GM20000 (cell line): ENCODE data around the gene CDCP1.

Experiments used
- DNase-seq: peaks from one replicate; pipeline ENCODE4 v3.0.0; 2012; ENCODE audit warnings: low spot score
- TF ChIP-seq, protein P1 (sequence below): IDR thresholded peaks from 2 replicates; pipeline ENCODE4 v1.5.1; 2012; ENCODE audit warnings: mild to moderate bottlenecking, control low read depth; ENCODE audit errors: extremely low read depth, missing control alignments

The CDCP1 gene

DNA sequence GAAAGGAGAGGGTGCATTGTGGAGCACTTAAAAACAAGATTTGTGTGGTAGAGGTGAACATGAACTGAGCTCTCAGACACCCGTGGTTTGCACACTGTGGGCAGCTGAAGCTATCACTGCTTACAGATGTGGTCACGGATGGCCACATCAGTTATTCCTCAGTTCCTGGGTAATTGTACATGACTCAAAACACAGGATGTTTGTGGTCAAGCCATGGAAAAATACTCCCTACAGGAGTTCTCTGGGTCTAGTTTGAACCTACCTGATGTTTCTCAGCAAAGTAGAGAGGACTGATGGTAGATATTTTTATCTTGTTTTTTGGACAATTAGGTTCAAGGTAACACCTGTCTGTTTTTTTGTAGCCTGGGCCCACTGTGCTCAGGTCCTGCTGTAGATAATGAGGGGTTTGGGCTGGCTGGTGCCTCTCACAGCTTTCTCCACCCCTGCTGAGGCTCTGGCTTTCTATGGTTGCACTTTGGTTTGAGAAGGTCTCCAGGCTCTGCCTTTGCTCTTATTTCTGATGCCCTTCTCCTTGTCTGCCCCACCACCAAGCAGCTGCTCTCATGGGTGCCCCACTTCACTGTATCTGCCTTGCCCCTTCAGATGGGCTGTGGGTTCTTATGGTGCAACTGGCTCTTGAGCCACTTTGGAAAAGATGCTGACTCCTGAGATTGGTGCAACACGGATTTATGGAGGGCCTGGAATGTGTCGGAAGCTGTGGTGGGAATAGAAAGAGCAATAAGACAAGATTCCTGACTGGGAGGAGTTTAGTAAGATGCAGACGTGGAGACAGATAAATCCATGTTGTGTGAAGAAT lies 40.1 kb downstream of the CDCP1 start:
- DNase-seq = no peak
- TF ChIP-seq, protein P1, sequence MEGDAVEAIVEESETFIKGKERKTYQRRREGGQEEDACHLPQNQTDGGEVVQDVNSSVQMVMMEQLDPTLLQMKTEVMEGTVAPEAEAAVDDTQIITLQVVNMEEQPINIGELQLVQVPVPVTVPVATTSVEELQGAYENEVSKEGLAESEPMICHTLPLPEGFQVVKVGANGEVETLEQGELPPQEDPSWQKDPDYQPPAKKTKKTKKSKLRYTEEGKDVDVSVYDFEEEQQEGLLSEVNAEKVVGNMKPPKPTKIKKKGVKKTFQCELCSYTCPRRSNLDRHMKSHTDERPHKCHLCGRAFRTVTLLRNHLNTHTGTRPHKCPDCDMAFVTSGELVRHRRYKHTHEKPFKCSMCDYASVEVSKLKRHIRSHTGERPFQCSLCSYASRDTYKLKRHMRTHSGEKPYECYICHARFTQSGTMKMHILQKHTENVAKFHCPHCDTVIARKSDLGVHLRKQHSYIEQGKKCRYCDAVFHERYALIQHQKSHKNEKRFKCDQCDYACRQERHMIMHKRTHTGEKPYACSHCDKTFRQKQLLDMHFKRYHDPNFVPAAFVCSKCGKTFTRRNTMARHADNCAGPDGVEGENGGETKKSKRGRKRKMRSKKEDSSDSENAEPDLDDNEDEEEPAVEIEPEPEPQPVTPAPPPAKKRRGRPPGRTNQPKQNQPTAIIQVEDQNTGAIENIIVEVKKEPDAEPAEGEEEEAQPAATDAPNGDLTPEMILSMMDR = no peak

DNA sequence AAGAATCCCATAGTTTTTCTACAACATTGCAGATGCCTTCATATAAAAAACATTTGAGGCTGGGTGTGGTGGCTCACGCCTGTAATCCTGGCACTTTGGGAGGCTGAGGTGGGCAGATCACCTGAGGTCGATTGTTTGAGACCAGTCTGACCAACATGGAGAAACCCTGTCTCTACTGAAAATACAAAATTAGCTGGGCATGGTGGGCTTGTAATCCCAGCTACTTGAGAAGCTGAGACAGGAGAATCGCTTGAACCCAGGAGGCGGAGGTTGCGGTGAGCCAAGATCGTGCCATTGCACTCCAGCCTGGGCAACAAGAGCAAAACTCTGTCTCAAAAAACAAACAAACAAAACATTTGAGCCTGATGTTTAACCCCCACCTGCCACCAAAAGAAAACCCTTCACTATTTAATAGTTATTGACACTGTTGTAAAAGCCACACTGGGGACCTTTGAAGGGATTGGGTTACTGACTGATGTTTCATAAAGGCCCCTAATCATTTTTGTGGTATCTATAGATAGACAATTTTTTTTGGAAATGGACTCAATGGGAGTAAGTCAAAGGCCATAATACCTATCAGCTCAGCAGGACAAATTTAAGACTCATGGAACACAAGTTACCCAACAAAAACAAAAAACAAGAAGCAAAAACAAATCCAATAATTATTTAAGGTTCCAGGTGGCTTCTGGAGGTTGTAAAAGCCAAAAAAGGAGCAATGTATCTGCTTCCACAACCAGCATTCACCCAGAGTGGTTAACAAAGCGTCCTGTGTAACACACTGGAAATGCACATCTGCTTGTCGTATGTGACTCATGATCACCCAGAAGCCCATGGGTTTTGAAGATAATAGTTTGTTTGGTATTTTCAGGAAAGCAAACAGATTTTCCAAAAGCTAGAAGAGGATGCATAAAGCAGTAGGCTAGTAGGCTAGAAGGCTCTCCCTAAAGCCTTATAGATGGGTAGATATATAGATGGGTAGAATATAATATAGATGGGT lies 41.2 kb downstream of the CDCP1 start:
- TF ChIP-seq, protein P1 = no peak
- no peak for DNase-seq

DNA sequence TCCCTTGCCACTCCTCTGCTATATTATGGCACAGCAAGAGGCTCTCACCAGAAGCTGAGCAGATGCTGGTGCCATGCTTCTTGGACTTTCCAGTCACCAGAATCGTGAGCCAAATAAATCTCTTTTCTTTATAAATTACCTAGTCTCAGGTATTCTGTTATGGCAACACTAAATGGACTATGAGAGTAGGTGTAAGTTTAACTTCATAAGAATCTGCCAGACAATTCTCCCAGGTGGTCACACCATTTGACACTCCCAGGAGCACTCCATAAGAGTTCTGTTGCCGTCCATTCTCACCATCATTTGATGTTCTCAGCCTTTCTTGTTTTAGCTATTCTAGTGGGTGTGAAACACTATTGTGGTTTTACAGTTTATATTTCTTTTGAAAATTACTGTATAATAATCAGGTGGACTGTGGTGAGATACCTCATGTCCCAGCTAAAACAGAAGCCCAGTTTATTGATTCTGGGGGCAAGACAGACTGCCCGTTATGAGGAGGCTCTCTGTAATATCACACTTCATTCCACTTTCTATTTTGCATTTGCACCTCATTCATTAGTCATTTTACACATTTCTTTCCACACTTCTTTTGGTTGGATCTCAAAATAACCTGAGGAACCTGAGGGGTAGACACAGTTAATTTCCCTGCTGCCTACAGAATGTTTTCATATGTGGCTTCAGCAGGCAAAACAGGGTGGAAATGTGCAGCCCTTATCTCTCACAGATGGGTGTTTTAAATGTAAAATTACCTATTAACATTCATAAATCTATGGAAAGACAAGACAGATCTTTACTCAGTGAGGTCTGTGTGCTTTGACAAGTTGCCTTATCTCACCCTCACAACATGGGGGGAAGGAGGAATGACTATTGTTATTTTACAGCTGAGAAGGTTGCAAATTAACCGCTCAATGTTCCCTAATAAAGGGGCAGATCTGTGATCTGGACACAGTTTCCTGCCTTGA lies 42.1 kb downstream of the CDCP1 start:
- TF ChIP-seq, protein P1 = no peak

DNA sequence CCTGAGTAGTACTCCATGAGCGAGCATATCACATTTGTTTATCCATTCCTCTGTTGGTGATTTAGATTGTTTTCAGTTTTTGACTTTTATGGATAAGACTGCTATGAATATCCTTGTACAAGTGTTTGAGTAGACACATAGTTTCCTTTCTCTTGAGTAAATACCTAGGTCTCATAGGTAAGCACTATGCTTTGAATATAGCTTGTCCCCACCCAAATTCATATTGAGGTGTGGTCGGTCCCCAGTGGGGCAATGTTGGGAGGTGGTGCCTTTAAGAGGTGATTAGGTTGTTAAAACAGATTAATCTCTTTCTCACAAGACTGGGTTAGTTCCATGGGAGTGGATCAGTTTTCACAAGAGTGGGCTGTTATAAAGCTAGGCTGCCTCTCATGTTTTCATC lies 42.8 kb downstream of the CDCP1 start:
- no peak for DNase-seq
- TF ChIP-seq, protein P1 = no peak

More for the DNA sequence above, 42.1 kb downstream of the CDCP1 start:
- DNase-seq = no peak

DNA sequence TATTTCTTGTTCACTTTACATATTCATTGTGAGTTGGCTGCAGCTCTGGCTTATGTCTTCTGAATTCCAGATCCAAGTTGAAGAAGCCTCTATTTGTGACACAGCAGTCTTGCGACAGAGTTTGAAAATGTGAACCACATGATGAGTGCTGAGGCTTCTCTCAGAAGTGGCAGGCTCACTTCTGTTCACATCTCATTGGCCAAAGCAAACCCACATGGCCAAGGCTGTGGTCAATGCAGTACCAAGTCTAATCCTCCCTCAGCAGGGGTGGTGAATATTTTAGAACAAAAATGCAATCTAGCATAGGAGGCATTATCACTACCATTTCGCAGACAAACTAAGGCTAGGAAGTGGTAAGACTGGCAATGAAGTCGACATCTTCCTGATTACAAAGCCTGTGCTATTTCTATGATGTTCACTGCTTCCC lies 45.2 kb downstream of the CDCP1 start:
- TF ChIP-seq, protein P1 = no peak
- no peak for DNase-seq

DNA sequence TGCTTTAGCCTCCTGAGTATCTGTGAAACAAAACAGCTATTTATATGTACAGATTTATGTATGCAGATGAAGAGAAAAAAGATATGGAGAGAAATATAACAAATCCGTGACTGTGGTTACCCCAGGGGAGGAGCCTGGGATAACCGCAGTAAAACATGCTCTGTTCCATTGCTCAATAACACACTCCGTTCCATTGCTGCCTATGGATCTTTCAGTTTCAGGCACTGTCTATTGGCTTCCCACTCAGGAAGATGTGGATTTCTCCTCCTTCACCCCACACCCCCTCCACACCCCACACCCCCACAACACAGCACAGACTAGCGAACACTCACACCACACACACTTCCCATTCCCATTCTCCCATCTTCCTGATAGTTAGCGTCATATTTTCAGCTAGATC lies 47.9 kb downstream of the CDCP1 start:
- no peak for DNase-seq
- TF ChIP-seq, protein P1 = no peak
